GM12872 (cell line): Measurements from ENCODE around the gene LTB4R2.

ENCODE experiments used
- TF ChIP-seq, protein P1 (sequence below): IDR thresholded peaks from 3 replicates; pipeline ENCODE4 v1.5.1; 2011; ENCODE audit warnings: low read depth, mild to moderate bottlenecking, low read length, moderate library complexity; ENCODE audit not compliant: insufficient read depth

Gene LTB4R2

DNA sequence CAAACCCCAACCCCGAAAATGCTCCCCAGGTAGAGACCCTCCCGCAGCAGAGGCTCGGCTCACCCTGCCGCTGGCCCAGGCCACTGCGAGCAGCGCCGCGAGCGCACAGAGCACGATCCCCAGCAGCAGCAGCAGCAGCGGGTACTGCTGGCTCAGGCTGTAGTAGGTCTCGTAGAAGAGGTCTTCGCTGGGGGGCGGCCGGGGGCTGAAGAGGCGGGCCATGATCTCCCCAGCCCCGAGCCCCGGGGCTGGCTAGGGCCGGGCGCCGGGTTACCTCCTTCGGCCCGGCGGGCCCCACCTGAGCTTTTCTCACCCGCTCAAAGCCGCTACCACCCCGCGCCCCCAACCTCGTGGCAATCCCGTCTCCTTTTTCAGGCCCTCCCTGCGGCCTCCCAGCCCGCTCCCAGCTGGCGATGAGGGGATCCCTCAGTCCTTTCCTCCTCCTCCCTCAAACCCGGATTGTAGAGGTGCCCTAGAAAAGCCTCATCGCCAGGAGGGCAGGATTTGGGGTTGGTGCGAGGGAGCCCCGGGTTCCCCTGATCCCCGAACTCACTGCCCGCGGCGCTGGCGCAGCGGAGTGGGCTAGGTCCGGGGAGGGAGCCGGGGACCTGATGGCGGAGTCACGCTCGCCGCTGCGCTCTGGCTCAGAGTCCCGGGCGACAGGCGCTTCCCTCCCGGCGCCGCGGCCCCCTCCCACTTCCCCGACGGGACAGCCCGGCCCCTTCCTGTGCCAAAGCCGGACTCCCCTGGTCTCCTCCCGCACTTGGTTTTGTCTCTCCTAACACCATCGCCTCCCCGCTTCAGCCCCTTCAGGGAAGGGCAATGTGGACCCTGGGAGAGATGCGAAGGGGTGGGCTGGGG lies 24.7 kb downstream of the LTB4R2 start, which contains the start of gene ADCY4:
ADCY4 (minus strand) TSS at position 641 of the 861 bp plus-strand sequence; CDS start at position 222, 419 bp downstream.
- TF ChIP-seq, protein P1, sequence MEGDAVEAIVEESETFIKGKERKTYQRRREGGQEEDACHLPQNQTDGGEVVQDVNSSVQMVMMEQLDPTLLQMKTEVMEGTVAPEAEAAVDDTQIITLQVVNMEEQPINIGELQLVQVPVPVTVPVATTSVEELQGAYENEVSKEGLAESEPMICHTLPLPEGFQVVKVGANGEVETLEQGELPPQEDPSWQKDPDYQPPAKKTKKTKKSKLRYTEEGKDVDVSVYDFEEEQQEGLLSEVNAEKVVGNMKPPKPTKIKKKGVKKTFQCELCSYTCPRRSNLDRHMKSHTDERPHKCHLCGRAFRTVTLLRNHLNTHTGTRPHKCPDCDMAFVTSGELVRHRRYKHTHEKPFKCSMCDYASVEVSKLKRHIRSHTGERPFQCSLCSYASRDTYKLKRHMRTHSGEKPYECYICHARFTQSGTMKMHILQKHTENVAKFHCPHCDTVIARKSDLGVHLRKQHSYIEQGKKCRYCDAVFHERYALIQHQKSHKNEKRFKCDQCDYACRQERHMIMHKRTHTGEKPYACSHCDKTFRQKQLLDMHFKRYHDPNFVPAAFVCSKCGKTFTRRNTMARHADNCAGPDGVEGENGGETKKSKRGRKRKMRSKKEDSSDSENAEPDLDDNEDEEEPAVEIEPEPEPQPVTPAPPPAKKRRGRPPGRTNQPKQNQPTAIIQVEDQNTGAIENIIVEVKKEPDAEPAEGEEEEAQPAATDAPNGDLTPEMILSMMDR, result no peak

DNA sequence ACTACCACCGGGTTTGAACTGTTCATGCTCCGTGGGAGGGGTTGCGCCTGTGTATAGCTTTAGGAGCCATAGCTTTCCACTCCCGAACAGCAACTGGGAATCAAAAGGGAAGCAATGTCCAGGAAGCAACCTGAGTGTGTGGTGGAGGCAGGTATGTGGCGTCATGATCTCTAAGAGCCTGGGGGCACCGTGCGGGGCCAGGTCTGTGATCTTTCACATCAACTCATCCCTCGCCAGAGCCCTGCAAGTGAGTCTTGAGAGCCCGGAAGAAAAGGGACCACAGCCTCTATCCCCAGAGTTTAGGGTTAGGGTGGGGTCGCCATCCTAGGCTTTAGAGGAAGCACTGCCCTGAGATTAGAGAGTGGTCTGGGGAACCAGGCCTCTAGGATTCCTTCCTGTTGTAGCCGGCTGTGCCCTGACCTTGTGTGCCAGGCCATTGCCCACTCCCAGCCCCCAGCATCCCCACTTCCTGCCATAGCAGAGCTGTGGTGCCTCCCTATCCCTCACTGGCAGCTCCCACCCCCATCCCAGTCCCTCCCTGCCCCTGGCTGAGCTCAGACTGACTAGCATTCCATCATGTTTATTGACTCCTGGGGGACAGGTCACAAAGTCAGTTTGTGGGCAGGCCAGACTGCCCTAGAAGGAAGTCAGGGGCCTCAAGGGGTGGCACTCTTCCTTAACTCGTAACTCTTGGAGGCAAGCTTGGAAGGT lies 25.7 kb downstream of the LTB4R2 start:
- TF ChIP-seq, protein P1, result no peak

DNA sequence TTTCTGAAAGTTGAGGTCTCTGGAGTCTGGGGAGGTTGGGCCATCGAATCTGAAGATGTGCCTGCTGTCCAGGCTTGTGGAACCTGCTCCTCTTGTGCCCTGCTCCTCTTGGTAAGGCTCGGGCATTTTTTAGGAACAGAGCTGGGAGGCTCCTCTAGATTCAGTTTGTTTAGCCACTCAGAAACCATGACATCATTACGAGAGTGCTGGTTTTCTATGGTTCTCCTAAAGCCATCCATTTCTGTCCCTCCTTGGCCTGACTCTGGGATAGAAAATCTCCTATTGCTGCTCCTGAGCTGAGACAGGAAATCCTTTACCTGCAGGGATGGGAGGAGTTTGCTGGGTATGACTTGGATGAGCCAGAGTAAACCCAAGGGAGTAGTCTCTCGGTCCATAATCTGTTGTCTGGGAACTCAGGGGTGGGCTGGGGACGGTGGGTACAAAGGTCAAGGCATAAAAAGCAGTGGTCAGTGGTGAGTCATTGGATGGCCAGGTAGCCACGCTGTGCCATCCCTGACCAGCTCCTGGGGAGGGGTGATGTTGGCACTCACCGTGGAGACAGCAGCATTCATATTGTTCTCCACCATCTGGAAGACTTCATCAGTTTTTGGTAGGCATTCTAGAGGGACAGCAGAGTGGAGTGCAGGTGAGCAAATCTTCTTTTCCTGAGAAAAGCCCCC lies 27.3 kb downstream of the LTB4R2 start:
- TF ChIP-seq, protein P1, result no peak

DNA sequence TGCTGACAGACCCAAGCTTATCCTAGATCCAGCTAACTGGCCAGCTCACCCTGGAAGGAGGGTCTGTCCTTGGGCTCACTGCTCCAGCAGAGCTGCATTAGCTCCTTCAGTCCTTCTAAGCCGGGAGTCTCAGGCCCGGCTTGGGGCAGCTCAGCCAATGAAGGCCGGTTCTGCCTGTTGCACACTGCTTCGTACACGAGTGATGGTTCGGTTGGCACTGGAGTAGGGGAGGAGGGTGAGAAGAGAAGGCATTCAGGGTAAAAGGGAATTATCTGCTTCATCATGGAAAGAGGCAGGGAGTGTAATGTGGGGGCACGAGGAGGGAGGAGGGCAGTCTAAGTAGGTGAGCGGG lies 27.9 kb downstream of the LTB4R2 start:
- TF ChIP-seq, protein P1, result no peak

DNA sequence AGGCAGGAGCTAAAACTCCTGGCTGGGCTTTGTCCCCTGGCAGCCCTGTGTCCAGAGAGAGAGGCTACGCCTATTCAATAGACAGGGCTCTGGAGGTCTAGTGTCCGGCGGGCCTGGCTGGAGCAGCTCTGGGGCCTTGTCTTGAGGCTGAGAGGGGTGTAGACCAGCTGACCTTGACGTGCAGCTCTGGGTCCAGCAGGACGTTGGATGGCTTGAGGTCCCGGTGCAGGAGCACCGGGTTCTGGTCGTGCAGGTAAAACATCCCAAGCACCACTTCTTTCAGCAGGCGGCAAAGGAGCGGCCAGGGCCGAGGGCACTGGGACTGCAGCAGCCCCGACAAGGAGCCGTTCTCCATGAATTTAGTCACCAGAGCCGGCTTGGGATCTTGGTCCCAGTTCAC lies 28.9 kb downstream of the LTB4R2 start:
- TF ChIP-seq, protein P1, result no peak

DNA sequence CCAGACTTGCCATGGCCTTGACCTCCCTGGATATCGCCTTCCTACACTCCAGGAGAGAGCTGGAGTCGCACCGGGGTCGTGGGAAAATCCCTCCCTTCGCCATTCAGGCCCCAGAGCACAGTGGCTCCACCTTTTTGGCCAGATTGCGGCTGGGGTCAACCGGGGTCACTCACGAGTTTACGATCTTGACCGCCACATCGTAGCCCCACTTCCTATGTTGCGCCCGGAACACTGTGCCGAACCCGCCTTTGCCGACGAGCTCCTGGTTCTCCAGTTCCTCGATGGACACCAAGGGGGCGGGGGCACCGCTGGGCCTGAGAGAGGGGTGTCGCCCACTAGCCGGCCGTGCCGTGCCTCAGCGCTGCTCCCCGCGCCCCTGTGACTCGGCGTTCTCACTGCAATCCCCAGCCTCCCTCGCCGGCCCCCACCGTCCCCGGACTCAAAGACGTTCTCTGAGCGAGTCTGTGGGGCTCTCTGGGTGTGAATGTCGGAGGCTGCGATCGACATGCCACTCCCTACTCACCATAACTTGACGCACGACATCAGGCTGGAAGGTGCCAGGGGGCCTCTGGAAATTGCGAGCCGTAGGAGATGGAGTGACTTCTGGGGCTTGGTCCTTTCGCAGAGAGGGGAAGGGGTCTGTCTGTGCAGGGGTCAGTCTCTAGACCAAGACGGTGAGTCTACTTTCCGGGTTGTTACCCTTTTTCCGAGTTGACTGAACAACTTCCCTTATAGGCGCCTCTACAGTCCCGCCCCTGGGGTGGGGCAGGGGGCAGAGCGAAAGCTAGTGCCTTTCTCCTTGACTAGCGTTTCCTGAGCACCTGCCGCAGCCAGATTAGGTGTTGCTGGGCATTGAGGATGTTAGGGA lies 29.6 kb downstream of the LTB4R2 start, which contains the start of gene RIPK3:
RIPK3 (minus strand) TSS at position 708 of the 868 bp plus-strand sequence; CDS start at position 543, 165 bp downstream.
- TF ChIP-seq, protein P1, result no peak

DNA sequence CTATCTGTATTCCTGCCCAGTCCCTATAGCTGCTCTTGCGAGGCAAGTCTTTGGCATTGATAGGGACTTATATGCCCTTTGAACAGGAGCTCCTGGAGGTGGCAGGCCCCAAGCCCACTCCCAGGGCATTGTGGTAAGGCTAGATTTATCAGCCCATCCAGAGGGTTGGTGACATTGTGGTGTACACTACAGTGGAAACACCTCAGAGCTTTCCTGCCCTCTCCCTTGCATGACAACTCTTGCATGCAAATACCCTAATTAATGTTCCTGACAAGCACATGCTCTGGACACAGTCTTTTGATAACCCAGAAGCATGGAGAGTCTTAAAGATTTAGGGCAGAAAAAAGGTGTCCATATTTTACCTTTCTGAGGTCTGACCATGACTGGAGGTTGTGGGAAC lies 30.7 kb downstream of the LTB4R2 start:
- TF ChIP-seq, protein P1, result no peak
